HPDE6-E6E7 (cell line): ENCODE results near the gene CNTNAP3B.
"Not testable (repeated sequence)": the region's sequence is repeated elsewhere in the genome, so short reads cannot be mapped to it uniquely, and the experiment has no call there.

Experiments used
- DNase-seq: peaks from one replicate; pipeline ENCODE4 v3.0.0; 2011; ENCODE audit warnings: missing footprints; ENCODE audit errors: extremely low spot score

CNTNAP3B gene

GRCh38 chr9:42129073-42129729 is at the start of gene CNTNAP3B:
Gene CNTNAP3B (minus strand): TSS chr9:42129426. CDS start chr9:42129094, 332 bp downstream.
- DNase-seq, result not testable (repeated sequence)

GRCh38 chr9:42160299-42160698 is 31.1 kb upstream of the CNTNAP3B start:
- DNase-seq, result not testable (repeated sequence)

GRCh38 chr9:42127056-42127841 is 2.0 kb downstream of the CNTNAP3B start:
- not testable (repeated sequence) for DNase-seq

GRCh38 chr9:42121007-42121406 is 8.2 kb downstream of the CNTNAP3B start:
- DNase-seq, result not testable (repeated sequence)

- DNase-seq, result not testable (repeated sequence)
Measured at GRCh38 chr9:42095929-42096328, 33.3 kb downstream of the CNTNAP3B start.

- DNase-seq, result not testable (repeated sequence)
Measured at GRCh38 chr9:42084559-42084952, 44.7 kb downstream of the CNTNAP3B start.

GRCh38 chr9:42083877-42084558 is 45.2 kb downstream of the CNTNAP3B start:
- DNase-seq, result not testable (repeated sequence)

- DNase-seq, result not testable (repeated sequence)
Measured at GRCh38 chr9:42080376-42080775, 48.9 kb downstream of the CNTNAP3B start.

GRCh38 chr9:42074868-42075267 is 54.4 kb downstream of the CNTNAP3B start:
- DNase-seq, result not testable (repeated sequence)

- DNase-seq, result not testable (repeated sequence)
Measured at GRCh38 chr9:42071026-42071425, 58.2 kb downstream of the CNTNAP3B start.

- DNase-seq, result not testable (repeated sequence)
Measured at GRCh38 chr9:42070035-42070799, 59.0 kb downstream of the CNTNAP3B start.

GRCh38 chr9:42053874-42054273 is 75.4 kb downstream of the CNTNAP3B start:
- DNase-seq, result not testable (repeated sequence)

- not testable (repeated sequence) for DNase-seq
Measured at GRCh38 chr9:42050701-42051100, 78.5 kb downstream of the CNTNAP3B start.

GRCh38 chr9:42044422-42045010 is 84.7 kb downstream of the CNTNAP3B start:
- not testable (repeated sequence) for DNase-seq

- not testable (repeated sequence) for DNase-seq
Measured at GRCh38 chr9:42033541-42033940, 95.7 kb downstream of the CNTNAP3B start.

- not testable (repeated sequence) for DNase-seq
Measured at GRCh38 chr9:42020639-42021038, 108.6 kb downstream of the CNTNAP3B start.

GRCh38 chr9:42018220-42018922 is 110.9 kb downstream of the CNTNAP3B start:
- not testable (repeated sequence) for DNase-seq

- not testable (repeated sequence) for DNase-seq
Measured at GRCh38 chr9:42014317-42014716, 114.9 kb downstream of the CNTNAP3B start.

- not testable (repeated sequence) for DNase-seq
Measured at GRCh38 chr9:41991607-41992006, 137.6 kb downstream of the CNTNAP3B start.

- not testable (repeated sequence) for DNase-seq
Measured at GRCh38 chr9:41980271-41980670, 149.0 kb downstream of the CNTNAP3B start.
